GM21367 (cell line): ENCODE results near the gene TSPAN11.

Experiments used
- ATAC-seq: cut with Tn5 transposase; IDR thresholded peaks from one replicate; pipeline ENCODE4 v1.9.1; 2021; ENCODE audit not compliant: unreplicated experiment

The TSPAN11 gene

GRCh38 chr12:30910038-30910350 lies 16.6 kb upstream of the TSPAN11 start:
- ATAC-seq = no peak

- no peak for ATAC-seq
Measured at GRCh38 chr12:30911207-30911606, 15.3 kb upstream of the TSPAN11 start.

- peak; percentile 69 for ATAC-seq
Measured at GRCh38 chr12:30913323-30913722, 13.2 kb upstream of the TSPAN11 start.

DNA sequence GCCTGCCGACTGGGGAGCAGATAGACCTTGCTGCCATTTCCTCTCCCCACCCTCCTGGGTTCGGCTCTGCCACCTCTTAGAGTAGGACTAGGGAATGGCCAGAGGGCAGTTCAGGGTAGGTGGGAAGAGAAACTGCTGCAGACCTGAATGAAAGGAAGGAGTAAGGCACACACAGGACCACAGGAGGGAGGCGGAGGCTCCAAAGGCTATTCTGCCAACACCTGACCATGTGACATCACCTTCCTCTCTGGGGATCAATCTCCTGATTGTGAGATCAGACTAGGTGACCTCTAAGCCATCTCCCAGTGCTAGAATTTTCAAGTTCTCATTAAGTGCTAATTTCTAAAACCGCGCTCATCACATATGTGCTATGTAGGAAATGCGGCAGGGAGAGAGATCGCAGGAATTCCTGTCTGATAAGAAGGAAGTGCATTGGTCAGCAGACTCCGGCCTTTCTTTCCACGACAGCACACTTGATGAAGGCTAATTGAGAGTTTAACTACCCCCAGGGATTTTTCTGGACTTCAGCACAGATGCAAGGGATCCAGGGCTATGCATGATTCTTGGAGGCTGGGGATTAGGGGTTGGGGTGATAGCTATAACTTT lies 11.5 kb upstream of the TSPAN11 start:
- ATAC-seq = no peak

GRCh38 chr12:30923057-30923456 lies 3.5 kb upstream of the TSPAN11 start:
- ATAC-seq = no peak

DNA sequence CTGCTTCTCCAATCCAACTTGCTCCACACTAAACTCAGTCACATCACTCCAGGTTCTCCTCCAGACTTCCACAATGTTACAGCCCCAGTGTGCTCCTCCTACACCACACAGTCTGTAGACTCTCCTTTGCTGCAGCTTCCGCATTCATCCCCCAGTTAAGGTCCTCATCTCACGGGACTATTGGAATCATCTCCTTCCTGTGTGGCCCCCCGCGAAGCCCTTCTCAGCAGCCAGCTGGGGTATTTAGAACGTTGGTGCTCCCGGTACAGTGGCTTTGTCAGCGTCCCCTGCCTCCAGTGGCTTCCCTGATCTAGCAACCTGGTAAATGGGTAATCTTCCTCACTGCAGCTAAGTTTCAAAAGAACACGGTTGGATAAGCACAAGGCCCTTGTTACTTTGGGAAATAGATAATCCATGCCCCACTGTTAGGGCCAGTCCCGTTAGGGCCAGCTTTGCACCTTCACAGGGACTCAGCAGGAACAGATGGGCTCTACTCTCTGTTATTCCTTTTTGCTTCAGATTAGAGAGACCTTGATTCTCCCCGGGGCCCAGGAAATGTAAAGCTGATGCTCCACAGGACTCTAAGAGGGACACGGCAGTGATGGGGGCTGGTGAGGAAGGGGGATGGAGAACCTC lies 823 bp upstream of the TSPAN11 start:
- no peak for ATAC-seq

GRCh38 chr12:30927222-30927611 lies 669 bp downstream of the TSPAN11 start:
- no peak for ATAC-seq

GRCh38 chr12:30928356-30929244 lies 2.1 kb downstream of the TSPAN11 start:
- ATAC-seq = no peak

- no peak for ATAC-seq
Measured at GRCh38 chr12:30930238-30930637, 3.7 kb downstream of the TSPAN11 start.

GRCh38 chr12:30930641-30931040 lies 4.1 kb downstream of the TSPAN11 start:
- no peak for ATAC-seq

DNA sequence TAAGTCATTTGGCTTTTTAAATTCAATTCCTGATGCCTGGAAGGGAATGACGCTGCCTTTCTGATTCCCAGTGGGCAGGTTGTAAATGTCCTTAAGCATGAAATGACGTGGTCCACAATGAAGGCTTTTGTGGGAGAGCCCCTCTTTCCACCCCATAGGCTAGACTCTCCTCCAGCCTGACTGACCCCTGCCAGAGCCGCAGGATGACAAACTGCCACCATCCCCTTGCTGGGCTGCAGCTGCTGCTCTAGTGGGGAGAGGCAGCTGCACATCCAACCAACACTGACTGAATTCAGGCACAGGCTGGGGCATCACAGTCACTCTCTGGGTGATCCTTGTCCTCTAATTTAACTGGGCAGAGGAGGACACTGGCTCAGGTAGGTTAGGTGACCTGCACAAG lies 6.3 kb downstream of the TSPAN11 start:
- no peak for ATAC-seq

DNA sequence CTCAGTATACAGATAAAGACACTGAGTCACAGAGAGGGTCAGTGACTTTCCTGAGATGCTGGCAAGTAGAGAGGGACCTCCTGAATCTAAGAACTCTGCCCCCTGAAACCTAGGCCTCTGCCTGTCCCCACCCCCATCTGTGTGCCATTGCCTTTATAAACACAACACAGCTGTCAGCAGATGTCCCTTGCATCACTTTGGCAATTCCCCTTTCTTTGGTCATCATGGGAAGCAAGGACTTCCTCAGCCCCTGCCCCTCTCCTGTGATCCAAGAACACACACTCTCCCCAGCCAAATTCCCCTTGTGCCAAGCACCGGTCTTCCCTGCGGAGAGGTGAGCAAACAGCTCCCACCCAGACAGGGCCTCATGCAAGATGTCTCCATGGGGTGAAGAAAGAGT lies 8.3 kb downstream of the TSPAN11 start:
- ATAC-seq = no peak

DNA sequence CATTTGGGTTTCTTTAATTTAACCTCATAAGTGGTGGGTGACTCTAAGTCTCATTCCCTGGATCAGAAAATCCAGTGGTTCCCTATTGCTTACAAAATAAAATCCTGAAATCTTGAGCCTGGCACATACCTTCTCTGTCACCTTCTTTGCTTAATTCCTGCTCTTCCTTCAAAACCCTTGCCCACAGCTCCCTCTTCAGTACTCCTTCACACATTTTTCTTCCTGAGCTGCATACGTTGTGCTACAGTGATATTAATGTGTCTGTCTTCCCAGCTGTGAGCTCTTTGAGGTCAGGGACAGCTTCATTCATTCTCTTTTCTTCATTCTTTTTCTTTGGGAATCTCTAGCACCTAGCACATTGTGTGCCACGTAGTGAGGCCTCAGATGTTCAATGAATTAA lies 9.5 kb downstream of the TSPAN11 start:
- ATAC-seq = no peak

GRCh38 chr12:30939234-30939633 lies 12.7 kb downstream of the TSPAN11 start:
- ATAC-seq = no peak

DNA sequence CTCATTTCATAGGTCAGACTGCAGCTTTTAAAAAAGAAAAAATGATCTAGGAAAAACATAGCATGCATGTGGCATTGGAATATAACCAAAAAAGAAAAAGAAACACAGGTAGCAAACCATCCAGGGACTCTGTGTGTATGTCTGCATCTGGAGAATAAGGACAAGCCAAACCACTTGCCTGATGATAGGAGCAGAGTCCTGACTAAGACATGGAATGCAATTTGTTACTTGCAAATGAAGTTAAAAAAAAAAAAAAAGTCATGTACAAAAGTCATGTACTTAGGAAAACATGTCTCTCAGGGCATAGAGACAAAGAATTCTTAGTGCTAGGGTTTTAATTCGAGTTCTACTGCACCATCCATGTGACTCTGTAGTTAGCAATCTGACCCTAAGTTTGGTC lies 15.9 kb downstream of the TSPAN11 start:
- no peak for ATAC-seq

GRCh38 chr12:30942936-30943335 lies 16.4 kb downstream of the TSPAN11 start:
- ATAC-seq = no peak

GRCh38 chr12:30945443-30946164 lies 19.1 kb downstream of the TSPAN11 start:
- ATAC-seq = no peak

GRCh38 chr12:30952015-30952414 lies 25.5 kb downstream of the TSPAN11 start:
- no peak for ATAC-seq

DNA sequence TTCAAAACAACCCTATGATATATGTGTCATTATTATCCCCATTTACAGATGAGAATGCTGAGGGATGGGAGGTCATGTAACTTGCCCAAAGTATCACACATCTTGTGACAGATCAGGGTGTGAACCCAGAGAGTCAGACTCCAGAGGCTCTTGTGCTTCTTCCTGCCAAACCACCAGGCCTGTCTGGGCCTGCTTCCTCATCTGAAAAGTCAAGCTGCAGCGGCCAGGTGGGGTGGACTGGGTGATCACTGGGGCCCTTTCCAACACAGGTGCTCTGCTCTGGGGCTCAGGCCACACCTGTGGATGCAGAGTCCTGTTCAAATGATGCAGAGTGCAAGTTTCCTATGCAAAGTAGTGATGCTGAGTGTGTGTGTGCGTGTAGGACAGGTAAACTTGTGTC lies 26.7 kb downstream of the TSPAN11 start:
- ATAC-seq = no peak

GRCh38 chr12:30953951-30954751 lies 27.6 kb downstream of the TSPAN11 start:
- no peak for ATAC-seq

DNA sequence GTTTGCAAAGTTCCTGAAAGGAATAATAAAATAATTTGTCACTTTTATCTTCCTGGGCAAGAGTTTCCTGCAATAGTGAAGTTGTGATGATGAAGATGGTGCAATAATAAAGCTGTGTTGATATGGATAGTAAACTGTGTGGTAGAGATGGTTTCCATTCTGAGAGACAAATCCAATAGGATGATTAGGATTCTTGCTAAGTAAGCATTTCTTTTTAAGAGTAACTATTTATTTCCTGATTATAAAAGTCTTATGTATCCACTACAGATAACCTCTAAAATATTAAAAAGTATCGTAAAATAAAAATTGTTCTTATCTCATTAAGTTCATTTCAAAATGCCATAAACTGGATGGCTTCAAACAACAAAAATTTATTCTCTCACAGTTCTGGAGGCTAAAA lies 28.7 kb downstream of the TSPAN11 start:
- no peak for ATAC-seq
